Activated CD4-positive, alpha-beta T cell treated with anti-CD3 and anti-CD28 coated beads for 36 hours (primary cell): Measurements from ENCODE around the gene IRX2. TPM values are rescaled to one million over a fixed set of nuclear protein-coding genes. Genes with fewer than 3 reads are reported as not detected.

Experiments
- ATAC-seq: fragments of 200-7000 bp; cut with Tn5 transposase; one replicate; pipeline ENCODE4 v1.10.0; 2021; ENCODE audit warnings: mild to moderate bottlenecking, moderate library complexity
- CTCF ChIA-PET: fragments of 350-600 bp; sonication (Branson Sonifier 250); formaldehyde crosslinking; loops from one replicate; lab custom pipeline; 2021; ENCODE audit warnings: antibody characterized with exemption; lab: Charles Lee
- POLR2A ChIA-PET: fragments of 350-600 bp; sonication (Branson Sonifier 250); formaldehyde crosslinking; loops from one replicate; lab custom pipeline; 2021; ENCODE audit warnings: antibody characterized with exemption, inconsistent platforms; lab: Charles Lee
- DNase-seq: peaks from one replicate; pipeline ENCODE4 v3.0.0-alpha.2; 2020
- H3K27ac Mint-ChIP-seq: one replicate; pipeline ENCODE4 v1.8.0; 2021; ENCODE audit warnings: mixed read lengths
- H3K27me3 Mint-ChIP-seq: one replicate; pipeline ENCODE4 v1.8.0; 2021; ENCODE audit warnings: mixed read lengths
- H3K36me3 Mint-ChIP-seq: one replicate; pipeline ENCODE4 v1.8.0; 2021; ENCODE audit warnings: low read depth, mixed read lengths
- H3K4me1 Mint-ChIP-seq: one replicate; pipeline ENCODE4 v1.8.0; 2021; ENCODE audit warnings: mixed read lengths
- H3K4me3 Mint-ChIP-seq: one replicate; pipeline ENCODE4 v1.8.0; 2021; ENCODE audit warnings: mild to moderate bottlenecking, moderate library complexity, mixed read lengths
- H3K9me3 Mint-ChIP-seq: one replicate; pipeline ENCODE4 v1.8.0; 2021; ENCODE audit warnings: low read depth, mixed read lengths
- intact Hi-C, 2 experiments: fragments of 100-400 bp; cut with DNase I in 1 of 2; cut with micrococcal nuclease in 1 of 2; formaldehyde crosslinking; loops; one replicate each; pipeline versions ENCODE4 v1.14.2 to v1.15.1; 2022 to 2024; cut with DNase I, micrococcal nuclease
- total RNA-seq, 2 experiments: library from RNA; stranded (reverse); gene quantifications; one replicate each; pipeline ENCODE4 v1.2.3, GENCODE V29; 2021

IRX2 gene
- total RNA-seq, 2 experiments from 2014 or later: not detected

- H3K4me1 Mint-ChIP-seq: peaks cover 2% of the 10 kb centered on the region
- ChIA-PET CTCF (no interaction called here), POLR2A (no interaction called here)
- DNase-seq (no peak), ATAC-seq (no peak)
- no peak overlapping the region for H3K4me3 Mint-ChIP-seq
- H3K9me3 Mint-ChIP-seq: no peaks in the 10 kb centered on the region
- intact Hi-C loops: no loop called here
- no peak overlapping the region for H3K27ac Mint-ChIP-seq
- H3K36me3 Mint-ChIP-seq: peaks cover 4% of the 10 kb centered on the region
- H3K27me3 Mint-ChIP-seq: peaks cover 54% of the 10 kb centered on the region
These were observed 3.9 kb downstream of the IRX2 start for GRCh38 chr5:2747363-2748162.

- Mint-ChIP-seq H3K9me3 (no peaks in the 10 kb centered on the region), H3K4me1 (peaks cover 2% of the 10 kb centered on the region), H3K27me3 (peaks cover 58% of the 10 kb centered on the region), H3K27ac (no peak overlapping the region), H3K4me3 (no peak overlapping the region), H3K36me3 (peaks cover 4% of the 10 kb centered on the region)
- DNase-seq (no peak), ATAC-seq (no peak)
- intact Hi-C loops: no loop called here
- CTCF ChIA-PET: no interaction called here
- POLR2A ChIA-PET: no interaction called here
These were observed 4.9 kb downstream of the IRX2 start for GRCh38 chr5:2746561-2747032.

- POLR2A ChIA-PET: no interaction called here
- Mint-ChIP-seq H3K27me3 (peaks cover 62% of the 10 kb centered on the region), H3K36me3 (no peaks in the 10 kb centered on the region), H3K4me3 (no peak overlapping the region), H3K27ac (no peak overlapping the region), H3K4me1 (no peaks in the 10 kb centered on the region), H3K9me3 (no peaks in the 10 kb centered on the region)
- no peak for ATAC-seq
- intact Hi-C loops: loop anchor here in 1 of 2 experiments (5.0 kb wide), 1 partner anchor 848 kb away; no protein-coding TSS in a partner anchor
- DNase-seq: no peak
- CTCF ChIA-PET: no interaction called here
These were observed 7.0 kb downstream of the IRX2 start for GRCh38 chr5:2744485-2744884.

GRCh38 chr5:2742921-2743679 is 8.4 kb downstream of the IRX2 start:
- Mint-ChIP-seq H3K9me3 (no peaks in the 10 kb centered on the region), H3K4me3 (no peak overlapping the region), H3K27me3 (peaks cover 64% of the 10 kb centered on the region), H3K36me3 (no peaks in the 10 kb centered on the region), H3K27ac (no peak overlapping the region), H3K4me1 (no peaks in the 10 kb centered on the region)
- ChIA-PET CTCF (no interaction called here), POLR2A (no interaction called here)
- DNase-seq (no peak), ATAC-seq (no peak)
- intact Hi-C loops: loop anchor here in 1 of 2 experiments (5.0 kb wide), 1 partner anchor 849 kb away; no protein-coding TSS in a partner anchor

- no peaks in the 10 kb centered on the region for H3K36me3 Mint-ChIP-seq
- H3K27me3 Mint-ChIP-seq: peaks cover 66% of the 10 kb centered on the region
- POLR2A ChIA-PET: no interaction called here
- ATAC-seq: no peak
- no peaks in the 10 kb centered on the region for H3K4me1 Mint-ChIP-seq
- no peak overlapping the region for H3K4me3 Mint-ChIP-seq
- CTCF ChIA-PET: no interaction called here
- intact Hi-C loops: loop anchor here (2.0 to 5.0 kb wide), 3 partner anchors 13 to 850 kb away; no protein-coding TSS in a partner anchor
- no peak overlapping the region for H3K27ac Mint-ChIP-seq
- DNase-seq: no peak
- no peaks in the 10 kb centered on the region for H3K9me3 Mint-ChIP-seq
These were observed 9.5 kb downstream of the IRX2 start for GRCh38 chr5:2741956-2742355.

GRCh38 chr5:2740876-2741555 is 10.5 kb downstream of the IRX2 start:
- intact Hi-C loops: loop anchor here (2.0 to 5.0 kb wide), 3 partner anchors 14 to 851 kb away; no protein-coding TSS in a partner anchor
- ChIA-PET CTCF (no interaction called here), POLR2A (no interaction called here)
- no peaks in the 10 kb centered on the region for H3K36me3 Mint-ChIP-seq
- no peak overlapping the region for H3K4me3 Mint-ChIP-seq
- peaks cover 63% of the 10 kb centered on the region for H3K27me3 Mint-ChIP-seq
- no peaks in the 10 kb centered on the region for H3K9me3 Mint-ChIP-seq
- H3K4me1 Mint-ChIP-seq: no peaks in the 10 kb centered on the region
- no peak overlapping the region for H3K27ac Mint-ChIP-seq
- ATAC-seq: no peak
- DNase-seq: no peak

GRCh38 chr5:2740051-2740875 is 11.2 kb downstream of the IRX2 start:
- Mint-ChIP-seq H3K4me1 (no peaks in the 10 kb centered on the region), H3K9me3 (no peaks in the 10 kb centered on the region), H3K27ac (no peak overlapping the region), H3K27me3 (peaks cover 59% of the 10 kb centered on the region), H3K36me3 (no peaks in the 10 kb centered on the region), H3K4me3 (no peak overlapping the region)
- DNase-seq: no peak
- no peak for ATAC-seq
- intact Hi-C loops: loop anchor here (2.0 to 5.0 kb wide), 3 partner anchors 15 to 852 kb away; no protein-coding TSS in a partner anchor
- POLR2A ChIA-PET: no interaction called here
- CTCF ChIA-PET: no interaction called here

- intact Hi-C loops: loop anchor here (2.0 to 5.0 kb wide), 3 partner anchors 15 to 853 kb away; no protein-coding TSS in a partner anchor
- ATAC-seq: no peak
- CTCF ChIA-PET: no interaction called here
These were observed 12.0 kb downstream of the IRX2 start for GRCh38 chr5:2739360-2740050.

GRCh38 chr5:2738700-2739359 is 12.6 kb downstream of the IRX2 start:
- no peaks in the 10 kb centered on the region for H3K36me3 Mint-ChIP-seq
- H3K27me3 Mint-ChIP-seq: peaks cover 46% of the 10 kb centered on the region
- H3K4me1 Mint-ChIP-seq: no peaks in the 10 kb centered on the region
- intact Hi-C loops: no loop called here
- no peak overlapping the region for H3K4me3 Mint-ChIP-seq
- ATAC-seq (no peak), DNase-seq (no peak)
- H3K27ac Mint-ChIP-seq: no peak overlapping the region
- ChIA-PET POLR2A (no interaction called here), CTCF (no interaction called here)
- H3K9me3 Mint-ChIP-seq: no peaks in the 10 kb centered on the region

More at GRCh38 chr5:2739360-2740050, 12.0 kb downstream of the IRX2 start:
- no peaks in the 10 kb centered on the region for H3K4me1 Mint-ChIP-seq
- DNase-seq: no peak
- H3K27me3 Mint-ChIP-seq: peaks cover 53% of the 10 kb centered on the region
- no peaks in the 10 kb centered on the region for H3K36me3 Mint-ChIP-seq
- no peak overlapping the region for H3K27ac Mint-ChIP-seq
- POLR2A ChIA-PET: no interaction called here
- no peak overlapping the region for H3K4me3 Mint-ChIP-seq
- H3K9me3 Mint-ChIP-seq: no peaks in the 10 kb centered on the region

GRCh38 chr5:2738156-2738699 is 13.2 kb downstream of the IRX2 start:
- Mint-ChIP-seq H3K36me3 (no peaks in the 10 kb centered on the region), H3K4me1 (no peaks in the 10 kb centered on the region), H3K27ac (no peak overlapping the region), H3K4me3 (no peak overlapping the region), H3K27me3 (peaks cover 44% of the 10 kb centered on the region), H3K9me3 (no peaks in the 10 kb centered on the region)
- DNase-seq: no peak
- ChIA-PET POLR2A (no interaction called here), CTCF (no interaction called here)
- intact Hi-C loops: no loop called here
- no peak for ATAC-seq
